ENCODE results near the gene FANK1.

The FANK1 gene

GRCh38 chr10:125999694-126000093 is 103.3 kb downstream of the FANK1 start:
- no peaks in the 10 kb centered on the region for H3K4me1 Mint-ChIP-seq
- CTCF ChIA-PET = no interaction called here
- H3K9me3 Mint-ChIP-seq = no peaks in the 10 kb centered on the region

DNA sequence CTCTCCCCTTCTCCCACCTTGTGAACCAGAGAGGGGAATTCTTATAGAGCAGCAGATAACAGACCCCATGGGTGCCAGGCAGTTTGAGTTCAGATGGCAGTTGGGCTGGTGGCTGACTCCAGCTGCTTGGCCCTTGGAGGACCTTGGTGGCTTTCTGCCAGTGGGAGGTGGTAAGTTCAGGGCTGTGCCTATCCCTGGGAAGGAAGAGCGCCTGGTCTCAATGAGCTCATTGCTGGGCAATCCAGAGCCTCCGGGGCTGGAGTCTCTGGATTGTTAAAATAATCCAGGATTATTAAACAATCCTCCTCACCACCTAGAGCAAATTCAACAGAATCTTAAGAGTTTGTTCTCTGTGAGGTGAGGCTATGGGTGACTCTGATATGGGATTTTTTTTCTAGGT is 105.2 kb downstream of the FANK1 start:
- Mint-ChIP-seq H3K9me3 (no peaks in the 10 kb centered on the region), H3K27ac (no peak overlapping the region), H3K36me3 (no peaks in the 10 kb centered on the region), H3K4me1 (no peaks in the 10 kb centered on the region), H3K27me3 (peaks cover 9% of the 10 kb centered on the region), H3K4me3 (no peak overlapping the region)
- CTCF ChIA-PET = no interaction called here
- no peak for DNase-seq

More at GRCh38 chr10:125999694-126000093, 103.3 kb downstream of the FANK1 start:
- H3K27me3 Mint-ChIP-seq = peaks cover 9% of the 10 kb centered on the region
- H3K27ac Mint-ChIP-seq = no peak overlapping the region
- no peak overlapping the region for H3K4me3 Mint-ChIP-seq
- DNase-seq = no peak
- H3K36me3 Mint-ChIP-seq = no peaks in the 10 kb centered on the region

DNA sequence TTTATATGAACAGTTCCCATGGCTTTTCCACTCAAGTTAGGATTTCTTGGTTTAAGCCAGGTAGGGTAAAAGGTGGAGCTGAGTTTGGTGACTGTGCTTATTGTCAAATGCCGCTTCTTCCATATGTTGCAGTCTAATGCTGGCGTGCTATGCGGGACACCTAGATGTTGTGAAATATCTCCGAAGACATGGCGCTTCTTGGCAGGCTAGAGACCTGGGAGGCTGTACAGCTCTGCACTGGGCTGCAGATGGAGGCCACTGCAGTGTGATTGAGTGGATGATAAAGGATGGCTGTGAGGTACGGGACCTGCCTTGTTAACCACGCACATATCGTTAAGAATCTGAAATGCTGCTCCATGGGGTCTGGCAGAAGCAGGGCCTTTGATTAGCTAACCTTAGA is 108.4 kb downstream of the FANK1 start:
- no peaks in the 10 kb centered on the region for H3K27me3 Mint-ChIP-seq
- CTCF ChIA-PET = no interaction called here
- H3K27ac Mint-ChIP-seq = no peak overlapping the region
- no peak overlapping the region for H3K4me3 Mint-ChIP-seq
- no peak for DNase-seq
- no peaks in the 10 kb centered on the region for H3K4me1 Mint-ChIP-seq
- no peaks in the 10 kb centered on the region for H3K36me3 Mint-ChIP-seq
- no peaks in the 10 kb centered on the region for H3K9me3 Mint-ChIP-seq

GRCh38 chr10:126006264-126006663 is 109.9 kb downstream of the FANK1 start:
- Mint-ChIP-seq H3K36me3 (no peaks in the 10 kb centered on the region), H3K9me3 (no peaks in the 10 kb centered on the region), H3K4me3 (no peak overlapping the region), H3K27ac (no peak overlapping the region), H3K4me1 (no peaks in the 10 kb centered on the region), H3K27me3 (no peaks in the 10 kb centered on the region)
- DNase-seq = no peak
- CTCF ChIA-PET = no interaction called here

GRCh38 chr10:126006906-126007305 is 110.5 kb downstream of the FANK1 start:
- Mint-ChIP-seq H3K27me3 (no peaks in the 10 kb centered on the region), H3K9me3 (no peaks in the 10 kb centered on the region), H3K4me1 (no peaks in the 10 kb centered on the region), H3K27ac (no peak overlapping the region), H3K4me3 (no peak overlapping the region), H3K36me3 (no peaks in the 10 kb centered on the region)
- no peak for DNase-seq
- CTCF ChIA-PET = no interaction called here

GRCh38 chr10:126009650-126010049 is 113.3 kb downstream of the FANK1 start:
- Mint-ChIP-seq H3K4me1 (no peaks in the 10 kb centered on the region), H3K27me3 (no peaks in the 10 kb centered on the region), H3K4me3 (no peak overlapping the region), H3K36me3 (no peaks in the 10 kb centered on the region), H3K9me3 (no peaks in the 10 kb centered on the region), H3K27ac (no peak overlapping the region)
- DNase-seq = no peak
- CTCF ChIA-PET = no interaction called here

DNA sequence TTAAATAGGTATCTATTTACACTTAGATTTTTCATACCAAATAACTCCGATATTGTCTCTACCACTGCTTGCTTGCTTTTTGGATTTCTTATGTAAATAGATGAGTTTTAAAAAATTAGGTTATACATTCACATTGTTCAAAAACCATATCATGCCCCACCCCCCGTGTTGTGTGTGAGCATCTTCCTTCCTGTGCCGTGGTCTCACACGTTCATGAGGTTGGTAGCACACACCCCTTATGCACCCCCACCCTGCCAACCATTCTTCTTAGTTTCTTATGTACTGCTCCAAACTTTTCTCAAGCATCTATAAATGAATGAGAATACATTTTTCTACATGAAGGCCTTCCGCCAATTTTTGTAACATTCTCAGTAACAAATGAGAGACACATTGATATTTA is 115.6 kb downstream of the FANK1 start:
- no peak for DNase-seq
- Mint-ChIP-seq H3K4me1 (no peaks in the 10 kb centered on the region), H3K36me3 (no peaks in the 10 kb centered on the region), H3K27ac (no peak overlapping the region), H3K4me3 (no peak overlapping the region), H3K9me3 (no peaks in the 10 kb centered on the region), H3K27me3 (no peaks in the 10 kb centered on the region)
- CTCF ChIA-PET = no interaction called here

DNA sequence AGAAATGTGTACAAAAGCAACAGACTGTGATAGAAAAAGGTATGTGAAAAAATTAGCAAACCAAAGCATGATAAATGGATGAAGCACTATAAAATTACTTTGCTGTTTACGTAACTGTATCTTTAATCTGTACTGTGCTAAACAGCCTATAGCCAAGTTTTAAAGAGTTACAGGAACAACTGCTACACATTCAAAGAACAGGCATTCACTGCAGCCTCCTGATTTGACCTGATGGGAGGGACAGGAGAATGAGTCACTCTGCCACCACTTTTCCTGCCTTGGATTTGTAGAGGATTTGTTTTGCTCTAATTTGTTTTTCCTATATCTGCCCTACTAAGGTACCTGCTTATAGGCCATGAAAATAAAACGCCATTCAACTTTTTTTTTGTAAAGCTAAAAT is 116.1 kb downstream of the FANK1 start:
- no peak overlapping the region for H3K27ac Mint-ChIP-seq
- no peaks in the 10 kb centered on the region for H3K36me3 Mint-ChIP-seq
- H3K9me3 Mint-ChIP-seq = no peaks in the 10 kb centered on the region
- no peaks in the 10 kb centered on the region for H3K4me1 Mint-ChIP-seq
- CTCF ChIA-PET = no interaction called here
- H3K4me3 Mint-ChIP-seq = no peak overlapping the region
- H3K27me3 Mint-ChIP-seq = no peaks in the 10 kb centered on the region
- DNase-seq = no peak

GRCh38 chr10:126013489-126014281 is 117.3 kb downstream of the FANK1 start:
- no peak overlapping the region for H3K4me3 Mint-ChIP-seq
- DNase-seq = no peak
- no peaks in the 10 kb centered on the region for H3K36me3 Mint-ChIP-seq
- H3K9me3 Mint-ChIP-seq = no peaks in the 10 kb centered on the region
- CTCF ChIA-PET = no interaction called here
- no peaks in the 10 kb centered on the region for H3K27me3 Mint-ChIP-seq
- no peaks in the 10 kb centered on the region for H3K4me1 Mint-ChIP-seq
- no peak overlapping the region for H3K27ac Mint-ChIP-seq

GRCh38 chr10:126014309-126014708 is 117.9 kb downstream of the FANK1 start:
- H3K9me3 Mint-ChIP-seq = no peaks in the 10 kb centered on the region
- no peak overlapping the region for H3K4me3 Mint-ChIP-seq
- DNase-seq = no peak
- CTCF ChIA-PET = no interaction called here
- H3K27me3 Mint-ChIP-seq = no peaks in the 10 kb centered on the region
- H3K36me3 Mint-ChIP-seq = no peaks in the 10 kb centered on the region
- no peaks in the 10 kb centered on the region for H3K4me1 Mint-ChIP-seq
- no peak overlapping the region for H3K27ac Mint-ChIP-seq

DNA sequence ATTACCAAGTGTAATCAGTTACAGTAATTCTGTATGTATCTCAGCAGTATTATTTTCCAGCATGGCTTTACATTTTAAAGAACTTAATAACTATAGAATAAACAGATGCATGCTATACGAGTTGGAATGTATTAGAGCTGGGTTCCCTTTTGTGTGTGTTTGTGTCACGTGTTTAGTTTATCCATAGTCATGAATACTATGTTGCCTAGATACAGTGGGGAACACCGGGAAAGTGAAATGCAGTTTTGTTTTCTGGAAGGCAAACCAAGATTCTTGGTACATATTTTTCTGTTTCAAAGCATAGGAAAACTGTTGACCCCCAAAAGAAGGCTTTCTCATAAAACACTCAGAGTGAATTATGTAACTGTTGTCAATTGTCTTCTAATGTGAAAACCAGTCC is 119.0 kb downstream of the FANK1 start:
- H3K9me3 Mint-ChIP-seq = no peaks in the 10 kb centered on the region
- H3K36me3 Mint-ChIP-seq = no peaks in the 10 kb centered on the region
- no peaks in the 10 kb centered on the region for H3K27me3 Mint-ChIP-seq
- DNase-seq = no peak
- no peak overlapping the region for H3K27ac Mint-ChIP-seq
- CTCF ChIA-PET = no interaction called here
- H3K4me3 Mint-ChIP-seq = no peak overlapping the region
- H3K4me1 Mint-ChIP-seq = no peaks in the 10 kb centered on the region

GRCh38 chr10:126016156-126016805 is 119.9 kb downstream of the FANK1 start:
- DNase-seq = no peak
- Mint-ChIP-seq H3K36me3 (no peaks in the 10 kb centered on the region), H3K27me3 (no peaks in the 10 kb centered on the region), H3K27ac (no peak overlapping the region), H3K4me1 (no peaks in the 10 kb centered on the region), H3K9me3 (no peaks in the 10 kb centered on the region), H3K4me3 (no peak overlapping the region)
- CTCF ChIA-PET = no interaction called here

GRCh38 chr10:126016882-126017281 is 120.5 kb downstream of the FANK1 start:
- Mint-ChIP-seq H3K27me3 (no peaks in the 10 kb centered on the region), H3K4me3 (no peak overlapping the region)
- CTCF ChIA-PET = no interaction called here

DNA sequence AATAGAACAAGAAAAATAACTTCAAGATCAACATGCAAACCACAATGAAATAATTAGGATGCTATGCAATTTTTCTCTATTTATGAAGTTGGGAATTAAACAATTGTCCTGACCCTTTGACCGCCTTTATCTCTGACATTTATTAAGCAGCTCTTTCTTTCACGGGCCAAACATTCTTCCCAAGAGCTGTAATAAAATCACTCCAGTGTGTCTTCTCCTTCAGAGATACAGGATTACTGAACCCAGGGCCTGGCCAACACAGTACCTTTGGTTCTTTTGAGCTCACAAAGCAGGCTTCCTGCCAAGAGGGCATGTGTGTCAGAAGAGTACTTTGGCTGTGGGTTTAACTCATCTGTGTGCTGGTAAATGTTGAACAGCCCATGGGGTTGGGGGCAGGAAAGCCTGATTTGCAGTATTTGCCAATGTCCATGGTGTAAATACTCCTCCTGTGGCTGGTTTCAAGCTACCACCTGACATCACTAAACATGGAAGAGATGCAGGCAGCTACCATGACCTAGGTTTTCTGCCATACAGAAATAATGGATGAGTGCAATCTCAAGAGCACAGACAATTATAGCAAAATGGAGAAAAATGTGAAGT is 121.7 kb downstream of the FANK1 start:
- Mint-ChIP-seq H3K27me3 (no peaks in the 10 kb centered on the region), H3K36me3 (no peaks in the 10 kb centered on the region), H3K4me1 (no peaks in the 10 kb centered on the region), H3K4me3 (no peak overlapping the region), H3K27ac (no peak overlapping the region), H3K9me3 (no peaks in the 10 kb centered on the region)
- no peak for DNase-seq
- CTCF ChIA-PET = interaction anchor here (1.3 kb wide), 1 partner anchor 10 kb away, joined by 3 read pairs; no protein-coding TSS in a partner anchor

More at GRCh38 chr10:126016882-126017281, 120.5 kb downstream of the FANK1 start:
- H3K27ac Mint-ChIP-seq = no peak overlapping the region
- H3K4me1 Mint-ChIP-seq = no peaks in the 10 kb centered on the region
- DNase-seq = no peak
- no peaks in the 10 kb centered on the region for H3K9me3 Mint-ChIP-seq
- H3K36me3 Mint-ChIP-seq = no peaks in the 10 kb centered on the region

Measured in activated naive CD4-positive, alpha-beta T cell treated with anti-CD3 and anti-CD28 coated beads, Interleukin-2, amount 10 ng/mL, durations not matched to agents 7 days and 5 days (primary cell).